Common myeloid progenitor, CD34-positive (primary cell): ENCODE measurements around the gene GRID1.

Experiments used
- CTCF ChIA-PET: fragments of 350-600 bp; sonication (Branson Sonifier 250); formaldehyde crosslinking; loops from one replicate; lab custom pipeline; 2021; ENCODE audit warnings: antibody characterized with exemption; lab: Charles Lee
- POLR2A ChIA-PET: fragments of 350-600 bp; sonication (Branson Sonifier 250); formaldehyde crosslinking; loops from one replicate; lab custom pipeline; 2021; ENCODE audit warnings: antibody characterized with exemption; lab: Charles Lee
- DNase-seq, 3 donors: peaks; one replicate each; pipeline versions ENCODE4 v3.0.0 to v3.0.0-alpha.2; 2013
- H3K27ac ChIP-seq, 2 experiments: 1 replicate in 1 of 2; 2 replicates in 1 of 2; pipeline ENCODE4 v1.7.0; 2013; ENCODE audit warnings: inconsistent platforms in 2 of 2, low read length in 2 of 2, mild to moderate bottlenecking in 2 of 2, low read depth in 1 of 2, moderate library complexity in 1 of 2; ENCODE audit not compliant: severe bottlenecking in 2 of 2, insufficient read depth in 1 of 2, poor library complexity in 1 of 2
- H3K27me3 ChIP-seq, 5 experiments: replicated peaks in 2 of 5; 1 replicate in 3 of 5; 2 replicates in 2 of 5; pipeline versions ENCODE4 v1.6.1 to v1.7.0; 2013; ENCODE audit warnings: low read length in 4 of 5, mild to moderate bottlenecking in 2 of 5, moderate library complexity in 2 of 5, inconsistent platforms in 1 of 5; ENCODE audit not compliant: insufficient read depth in 5 of 5, control insufficient read depth in 4 of 5
- H3K36me3 ChIP-seq, 4 experiments: 1 replicate in 2 of 4; 2 replicates in 2 of 4; pipeline versions ENCODE4 v1.6.1 to v1.7.0; 2013; ENCODE audit warnings: low read length in 3 of 4, control low read depth in 1 of 4, mild to moderate bottlenecking in 1 of 4; ENCODE audit not compliant: control insufficient read depth in 4 of 4, insufficient read depth in 4 of 4
- H3K4me1 ChIP-seq, 4 experiments: 1 replicate in 3 of 4; 2 replicates in 1 of 4; pipeline versions ENCODE4 v1.6.1 to v1.7.1; 2013; ENCODE audit warnings: low read length in 3 of 4, mild to moderate bottlenecking in 3 of 4, control low read depth in 1 of 4, inconsistent platforms in 1 of 4, moderate library complexity in 1 of 4; ENCODE audit not compliant: control insufficient read depth in 4 of 4, insufficient read depth in 4 of 4; ENCODE audit errors: control extremely low read depth in 1 of 4
- H3K4me3 ChIP-seq, 7 experiments: 1 replicate in 4 of 7; 2 replicates in 3 of 7; pipeline versions ENCODE4 v1.5.1 to v1.7.0; 2013; ENCODE audit warnings: mild to moderate bottlenecking in 7 of 7, low read length in 6 of 7, moderate library complexity in 6 of 7, inconsistent platforms in 2 of 7, low read depth in 2 of 7, control low read depth in 1 of 7; ENCODE audit not compliant: insufficient read depth in 4 of 7, control insufficient read depth in 1 of 7; ENCODE audit errors: extremely low read depth in 1 of 7
- H3K9me3 ChIP-seq, 5 experiments: 1 replicate in 4 of 5; 2 replicates in 1 of 5; pipeline versions ENCODE4 v1.6.1 to v1.7.1; 2013; ENCODE audit warnings: low read length in 4 of 5, mild to moderate bottlenecking in 2 of 5, inconsistent platforms in 1 of 5, low read depth in 1 of 5, moderate library complexity in 1 of 5; ENCODE audit not compliant: control insufficient read depth in 4 of 5, insufficient read depth in 2 of 5; ENCODE audit errors: control extremely low read depth in 1 of 5
- WGBS: methylation state at CpG from one replicate; pipeline ENCODE4 v1.1.5; 2013; ENCODE audit not compliant: insufficient coverage; 5-methylcytosine and 5-hydroxymethylcytosine counted together

GRID1 gene

GRCh38 chr10:86123715-86124114 is 242.9 kb downstream of the GRID1 start:
- 79% methylated on average over 6 of the region's 6 CpGs for WGBS
- Histone ChIP-seq H3K4me1 (peaks cover 0 to 15% (median 5%) of the 10 kb centered on the region in 4 experiments), H3K27ac (no peak overlapping the region), H3K27me3 (peaks cover 0 to 6% (median 0%) of the 10 kb centered on the region in 5 experiments), H3K9me3 (no peaks in the 10 kb centered on the region), H3K4me3 (no peak overlapping the region), H3K36me3 (no peaks in the 10 kb centered on the region)
- no peak for DNase-seq
- ChIA-PET CTCF (no interaction called here), POLR2A (no interaction called here)

- peaks cover 0 to 15% (median 5%) of the 10 kb centered on the region in 4 experiments for H3K4me1 ChIP-seq
- H3K27me3 ChIP-seq: peaks cover 0 to 4% (median 0%) of the 10 kb centered on the region in 5 experiments
- H3K9me3 ChIP-seq: peaks cover 0 to 2% (median 0%) of the 10 kb centered on the region in 5 experiments
- ChIA-PET POLR2A (no interaction called here), CTCF (no interaction called here)
- 100% methylated on average over 2 of the region's 4 CpGs for WGBS
- no peak for DNase-seq
- no peak overlapping the region for H3K4me3 ChIP-seq
- H3K36me3 ChIP-seq: no peaks in the 10 kb centered on the region
- H3K27ac ChIP-seq: no peak overlapping the region
These were observed 243.3 kb downstream of the GRID1 start for GRCh38 chr10:86123304-86123703.

GRCh38 chr10:86122646-86123045 is 243.9 kb downstream of the GRID1 start:
- ChIA-PET POLR2A (no interaction called here), CTCF (no interaction called here)
- H3K4me1 ChIP-seq: peaks cover 0 to 11% (median 5%) of the 10 kb centered on the region in 4 experiments
- DNase-seq: no peak
- no peak overlapping the region for H3K27ac ChIP-seq
- peaks cover 0 to 3% (median 0%) of the 10 kb centered on the region in 5 experiments for H3K27me3 ChIP-seq
- 100% methylated on average over 1 of the region's 2 CpGs for WGBS
- peaks cover 0 to 2% (median 0%) of the 10 kb centered on the region in 5 experiments for H3K9me3 ChIP-seq
- H3K36me3 ChIP-seq: no peaks in the 10 kb centered on the region
- no peak overlapping the region for H3K4me3 ChIP-seq

GRCh38 chr10:86121200-86121599 is 245.4 kb downstream of the GRID1 start:
- no peak for DNase-seq
- H3K4me3 ChIP-seq: no peak overlapping the region
- peaks cover 0 to 2% (median 0%) of the 10 kb centered on the region in 5 experiments for H3K27me3 ChIP-seq
- peaks cover 0 to 2% (median 0%) of the 10 kb centered on the region in 5 experiments for H3K9me3 ChIP-seq
- H3K27ac ChIP-seq: no peak overlapping the region
- no peaks in the 10 kb centered on the region for H3K4me1 ChIP-seq
- H3K36me3 ChIP-seq: no peaks in the 10 kb centered on the region
- WGBS: 91% methylated on average over 1 of the region's 1 CpG
- ChIA-PET CTCF (no interaction called here), POLR2A (no interaction called here)

GRCh38 chr10:86117051-86117450 is 249.5 kb downstream of the GRID1 start:
- H3K27me3 ChIP-seq: peaks cover 0 to 15% (median 4%) of the 10 kb centered on the region in 5 experiments
- ChIA-PET CTCF (no interaction called here), POLR2A (no interaction called here)
- no peaks in the 10 kb centered on the region for H3K36me3 ChIP-seq
- no peaks in the 10 kb centered on the region for H3K4me1 ChIP-seq
- H3K27ac ChIP-seq: no peak overlapping the region
- peaks cover 0 to 2% (median 0%) of the 10 kb centered on the region in 5 experiments for H3K9me3 ChIP-seq
- no peak for DNase-seq
- no peak overlapping the region for H3K4me3 ChIP-seq

- POLR2A ChIA-PET: no interaction called here
- CTCF ChIA-PET: interaction anchor here (1.1 kb wide), 1 partner anchor 10 kb away, joined by 3 read pairs; no protein-coding TSS in a partner anchor
- WGBS: 100% methylated on average over 2 of the region's 3 CpGs
These were observed 252.6 kb downstream of the GRID1 start for GRCh38 chr10:86113983-86114382.

GRCh38 chr10:86113501-86113900 is 253.1 kb downstream of the GRID1 start:
- H3K9me3 ChIP-seq: peaks cover 0 to under 1% (median 0%) of the 10 kb centered on the region in 5 experiments
- H3K4me1 ChIP-seq: no peaks in the 10 kb centered on the region
- H3K27me3 ChIP-seq: peaks cover 0 to 18% (median 4%) of the 10 kb centered on the region in 5 experiments
- no peak overlapping the region for H3K4me3 ChIP-seq
- whole genome bisulfite sequencing: 100% methylated on average over 4 of the region's 4 CpGs
- H3K27ac ChIP-seq: no peak overlapping the region
- POLR2A ChIA-PET: interaction anchor here (0.6 kb wide), 1 partner anchor 48 kb away, joined by 3 read pairs; no protein-coding TSS in a partner anchor
- CTCF ChIA-PET: interaction anchor here (1.1 kb wide), 1 partner anchor 10 kb away, joined by 3 read pairs; no protein-coding TSS in a partner anchor
- no peak for DNase-seq
- no peaks in the 10 kb centered on the region for H3K36me3 ChIP-seq

More at GRCh38 chr10:86113983-86114382, 252.6 kb downstream of the GRID1 start:
- no peak for DNase-seq
- Histone ChIP-seq H3K27me3 (peaks cover 0 to 15% (median 4%) of the 10 kb centered on the region in 5 experiments), H3K9me3 (peaks cover 0 to 2% (median 0%) of the 10 kb centered on the region in 5 experiments), H3K27ac (no peak overlapping the region), H3K4me1 (no peaks in the 10 kb centered on the region), H3K36me3 (no peaks in the 10 kb centered on the region), H3K4me3 (no peak overlapping the region)
